HG03108 (cell line): ENCODE results near the gene PSG1.
"Not testable (repeated sequence)": the region's sequence is repeated elsewhere in the genome, so short reads cannot be mapped to it uniquely, and the experiment has no call there.

Experiments
- ATAC-seq: cut with Tn5 transposase; IDR thresholded peaks from one replicate; pipeline ENCODE4 v1.9.1; 2021; ENCODE audit warnings: moderate library complexity; ENCODE audit not compliant: unreplicated experiment

Gene PSG1

DNA sequence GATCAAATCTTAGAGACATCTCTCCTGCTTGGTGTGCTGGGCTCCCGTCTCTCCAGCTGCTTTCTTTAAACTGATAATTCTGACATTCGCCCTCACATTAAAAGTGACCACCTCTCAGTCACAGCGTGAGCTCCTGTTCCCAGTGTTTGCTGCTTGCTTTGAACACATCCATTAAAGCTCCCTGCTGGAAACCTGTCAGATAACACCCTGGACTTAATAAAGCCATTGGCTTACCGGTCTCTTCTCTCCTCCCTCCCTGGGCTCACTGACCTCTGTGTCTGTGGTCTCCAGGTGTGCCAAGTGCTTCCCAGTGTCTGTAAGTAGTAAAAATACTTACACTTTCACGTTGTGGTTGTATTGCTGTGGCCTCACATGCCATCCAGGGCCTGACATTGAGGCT lies 2.5 kb upstream of the PSG1 start:
- not testable (repeated sequence) for ATAC-seq

DNA sequence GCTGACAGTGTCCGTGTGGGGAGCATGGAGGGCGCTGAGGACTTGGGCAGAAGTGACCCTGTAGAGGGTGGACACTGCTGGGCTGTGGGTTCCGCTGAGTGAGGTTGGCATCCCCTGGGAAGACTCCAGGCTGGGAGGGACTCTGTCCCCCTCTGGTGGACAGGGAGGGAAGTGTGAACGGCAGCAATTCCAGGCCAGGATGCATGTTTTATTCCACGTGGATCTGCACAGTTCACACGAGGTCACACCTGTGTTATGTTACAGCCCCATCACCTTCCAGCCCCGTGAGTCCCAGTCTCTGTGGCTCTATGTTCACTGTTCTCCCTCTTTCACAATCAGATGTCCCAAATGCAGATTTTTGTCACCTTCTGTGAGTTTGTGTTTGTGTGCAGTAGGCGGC lies 1.8 kb upstream of the PSG1 start:
- ATAC-seq = not testable (repeated sequence)

DNA sequence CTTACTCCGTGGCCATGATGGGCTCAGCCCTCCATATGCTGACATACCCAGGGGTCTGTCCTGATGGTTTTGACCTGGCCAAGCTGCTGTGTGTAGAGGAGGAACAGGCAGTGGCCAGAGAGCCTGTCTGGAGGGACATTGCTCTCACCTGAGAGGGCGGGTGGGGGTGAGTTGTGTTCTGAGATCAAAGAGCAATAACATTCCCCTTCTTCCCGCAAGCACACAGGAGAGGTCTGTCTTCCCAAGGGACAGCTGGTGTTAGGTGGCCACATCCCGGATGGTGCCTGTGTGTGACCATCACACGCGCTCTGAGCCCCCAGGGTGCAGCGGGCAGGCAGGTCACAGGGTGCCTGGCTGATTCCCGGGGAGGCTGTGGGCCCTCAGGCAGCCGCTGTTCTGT lies 1.1 kb upstream of the PSG1 start:
- ATAC-seq = not testable (repeated sequence)

DNA sequence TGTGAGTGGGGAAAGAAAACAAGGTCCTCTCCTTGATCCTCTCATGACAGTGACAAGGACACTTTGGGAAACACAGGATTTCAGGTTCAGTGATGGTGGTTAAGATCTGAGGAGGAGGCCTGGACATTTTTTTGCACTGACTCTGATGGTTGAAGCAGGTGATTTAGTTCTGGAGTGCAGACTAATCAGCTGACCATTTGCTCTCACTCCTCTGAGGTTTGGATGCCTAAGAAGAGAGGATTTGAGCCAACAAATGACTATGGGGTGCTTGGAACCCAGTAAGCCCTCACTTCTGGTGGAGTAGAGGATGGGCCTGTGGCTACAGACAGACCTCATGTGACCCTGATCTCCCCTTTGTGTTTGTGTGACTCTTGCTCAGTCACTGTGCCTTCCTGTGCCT lies 2.9 kb downstream of the PSG1 start:
- not testable (repeated sequence) for ATAC-seq

DNA sequence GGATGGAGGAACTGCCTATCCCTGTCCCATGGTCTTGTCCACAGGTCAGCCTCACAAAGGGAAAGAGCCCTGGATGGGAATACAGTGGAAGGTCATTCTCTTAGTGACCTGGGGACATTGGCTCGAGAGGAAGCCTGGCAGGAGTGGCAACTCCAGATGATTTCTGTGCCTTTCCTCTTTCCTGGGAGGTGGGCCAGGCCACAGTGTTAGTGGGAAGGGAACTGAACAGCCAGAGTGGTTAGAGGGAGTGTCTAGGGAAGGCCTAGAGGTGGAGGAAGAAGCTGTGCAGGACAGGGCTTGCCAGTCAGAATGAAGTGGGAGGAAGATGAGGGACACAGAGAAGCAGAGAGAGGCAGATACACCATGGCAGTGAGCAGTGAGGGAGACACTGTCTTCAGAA lies 3.6 kb downstream of the PSG1 start:
- ATAC-seq = not testable (repeated sequence)

DNA sequence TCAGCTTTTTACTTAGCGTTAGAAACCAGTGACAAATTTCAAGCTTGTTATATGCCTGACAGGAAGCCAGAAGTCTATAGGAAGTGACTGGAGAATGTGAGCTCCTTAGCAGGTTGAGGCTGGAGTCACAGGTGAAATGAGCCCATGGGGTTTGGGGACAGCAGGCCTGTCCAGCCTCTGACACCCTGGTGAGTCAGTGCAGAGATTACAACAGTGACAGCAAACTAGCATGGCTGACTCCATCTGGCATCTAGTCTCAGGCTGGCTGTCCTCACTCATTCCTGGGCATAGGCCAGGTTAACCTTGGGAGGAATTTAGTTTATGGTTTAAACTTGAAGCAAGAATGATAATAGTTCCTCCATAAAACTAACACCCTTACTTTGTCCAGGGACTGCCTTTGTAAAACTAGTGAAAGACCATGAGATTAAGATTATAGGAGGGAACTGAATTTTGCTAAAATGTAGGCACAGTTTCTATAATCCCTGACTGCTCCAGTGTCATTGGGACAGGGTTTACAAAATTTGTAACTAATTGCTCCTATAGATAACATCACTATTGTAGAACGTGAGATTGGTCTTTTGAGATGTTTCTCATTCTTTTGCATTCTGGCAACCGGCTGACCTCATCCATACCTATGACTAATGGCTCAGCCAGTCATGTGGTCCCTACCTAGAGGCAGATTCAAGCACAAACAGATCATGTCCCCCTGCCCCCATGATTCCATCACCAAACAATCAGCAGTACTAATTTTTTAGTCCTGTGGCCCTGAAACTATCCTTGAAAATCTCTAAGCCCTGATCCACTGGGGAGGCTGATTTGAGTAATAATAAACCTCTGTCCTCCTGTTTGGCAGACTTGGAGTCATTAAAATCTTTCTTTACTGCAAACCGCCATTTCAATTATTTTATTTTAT lies 4.4 kb downstream of the PSG1 start:
- not testable (repeated sequence) for ATAC-seq

DNA sequence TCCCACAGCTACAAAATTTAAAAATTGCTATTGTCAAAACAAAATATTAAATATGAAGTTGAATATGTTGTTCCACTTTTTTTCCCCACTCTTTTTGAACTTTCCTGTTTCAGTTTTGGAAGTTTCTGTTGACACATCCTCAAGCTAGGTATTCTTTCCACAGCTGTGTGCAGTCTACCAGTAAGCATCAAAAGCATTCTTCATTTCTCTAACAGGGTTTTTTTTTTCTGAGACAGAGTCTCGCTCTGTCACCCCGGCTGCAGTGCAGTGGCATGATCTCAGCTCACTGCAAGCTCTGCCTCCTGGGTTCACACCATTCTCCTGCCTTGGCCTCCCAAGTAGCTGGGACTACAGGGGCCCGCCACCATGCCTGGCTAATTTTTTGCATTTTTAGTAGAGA lies 5.4 kb downstream of the PSG1 start:
- not testable (repeated sequence) for ATAC-seq

DNA sequence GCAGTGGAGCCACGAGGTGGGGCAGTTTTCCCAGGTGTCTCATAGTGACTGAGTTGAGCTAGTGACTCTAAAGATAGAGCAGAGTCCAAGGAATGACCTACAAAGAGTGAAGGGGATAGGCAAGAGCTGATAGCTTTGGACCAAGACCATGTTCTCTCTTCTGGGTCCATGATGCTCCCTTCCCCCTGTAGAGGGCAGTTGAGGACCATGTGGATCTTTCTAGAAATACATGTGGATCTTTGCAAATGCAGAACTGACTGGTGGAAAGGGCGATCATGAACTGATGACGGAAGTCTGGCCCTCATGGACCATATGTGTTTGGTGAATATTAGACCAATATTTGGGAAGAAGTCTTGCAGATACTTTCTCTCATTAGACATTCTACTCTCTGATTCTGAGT lies 6.9 kb downstream of the PSG1 start:
- ATAC-seq = no peak

DNA sequence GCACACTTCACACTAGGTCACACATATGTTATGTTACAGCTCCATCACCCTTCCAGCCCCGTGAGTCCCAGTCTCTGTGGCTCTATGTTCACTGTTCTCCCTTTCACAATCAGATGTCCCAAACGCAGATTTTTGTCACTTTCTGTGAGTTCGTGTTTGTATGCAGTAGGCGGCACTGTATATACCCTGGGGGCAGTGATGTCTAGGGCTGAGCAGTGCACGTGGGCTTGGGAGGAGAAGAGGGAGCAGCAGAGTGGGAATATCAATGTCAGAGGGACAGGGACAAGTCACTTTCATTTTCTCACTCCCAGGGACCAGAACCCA lies 22.0 kb downstream of the PSG1 start:
- no peak for ATAC-seq

DNA sequence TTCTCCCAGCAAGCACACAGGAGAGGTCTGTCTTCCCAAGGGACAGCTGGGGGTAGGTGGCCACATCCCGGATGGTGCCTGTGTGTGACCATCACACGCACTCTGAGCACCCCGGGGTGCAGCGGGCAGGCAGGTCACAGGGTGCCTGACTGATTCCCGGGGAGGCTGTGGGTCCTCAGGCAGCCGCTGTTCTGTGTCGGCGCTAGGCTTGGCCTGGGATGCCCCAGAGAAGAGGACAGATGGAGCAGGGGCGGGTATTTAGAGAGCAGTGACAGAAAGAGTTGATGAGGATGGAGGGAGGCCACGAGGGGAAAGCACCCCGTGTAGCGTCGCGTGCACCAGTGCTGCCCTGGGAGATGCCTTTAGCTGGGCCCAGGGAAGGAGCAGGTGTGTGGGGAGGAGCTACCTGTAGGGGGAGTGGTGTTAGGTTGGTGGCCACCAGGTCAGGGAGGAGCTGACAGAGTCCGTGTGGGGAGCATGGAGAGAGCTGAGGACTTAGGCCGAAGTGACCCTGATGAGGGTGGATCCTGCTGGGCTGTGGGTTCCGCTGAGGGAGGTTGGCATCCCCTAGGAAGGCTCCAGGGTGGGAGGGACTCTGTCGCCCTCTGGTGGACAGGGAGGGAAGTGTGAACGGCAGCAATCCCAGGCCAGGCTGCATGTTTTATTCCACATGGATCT lies 22.5 kb downstream of the PSG1 start:
- ATAC-seq = not testable (repeated sequence)

DNA sequence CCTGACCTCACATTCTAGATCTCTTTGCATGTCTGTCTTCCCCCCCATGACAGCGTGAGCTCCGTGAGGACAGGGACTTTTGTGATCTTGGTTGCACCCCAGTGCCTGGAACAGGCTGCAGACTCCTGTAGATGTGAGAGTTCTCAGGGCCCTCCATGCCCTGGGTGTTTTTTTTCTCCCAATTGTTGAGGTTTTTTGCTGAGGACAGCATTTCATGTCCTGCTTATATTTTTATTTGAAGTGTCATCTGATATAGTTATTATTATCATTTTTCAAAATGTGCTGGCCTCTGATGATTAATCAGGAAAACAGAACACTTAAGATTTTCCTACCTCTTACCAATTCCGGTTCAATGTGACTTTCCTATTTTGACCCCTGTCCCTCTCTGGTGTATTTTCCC lies 24.8 kb downstream of the PSG1 start:
- not testable (repeated sequence) for ATAC-seq

DNA sequence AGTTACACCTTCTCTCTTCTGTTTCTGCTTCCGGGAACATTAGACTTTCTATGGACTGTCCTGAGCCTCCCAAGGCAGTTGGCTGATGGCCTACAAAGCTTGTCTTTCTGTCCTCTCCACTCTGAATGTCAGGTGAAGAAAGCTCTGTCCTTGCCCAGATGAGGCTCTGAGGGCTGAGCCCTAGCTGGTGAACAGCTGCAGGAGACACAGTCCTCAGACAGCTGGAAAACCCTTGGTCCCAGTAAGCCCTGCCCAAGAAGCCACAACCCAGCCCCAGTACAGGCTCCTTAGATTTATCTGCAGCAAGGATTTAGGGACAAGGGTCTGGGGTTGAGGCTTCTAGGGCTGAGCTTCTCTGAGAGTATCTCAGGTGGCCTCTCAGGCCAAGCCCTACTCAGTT lies 26.3 kb downstream of the PSG1 start:
- not testable (repeated sequence) for ATAC-seq

DNA sequence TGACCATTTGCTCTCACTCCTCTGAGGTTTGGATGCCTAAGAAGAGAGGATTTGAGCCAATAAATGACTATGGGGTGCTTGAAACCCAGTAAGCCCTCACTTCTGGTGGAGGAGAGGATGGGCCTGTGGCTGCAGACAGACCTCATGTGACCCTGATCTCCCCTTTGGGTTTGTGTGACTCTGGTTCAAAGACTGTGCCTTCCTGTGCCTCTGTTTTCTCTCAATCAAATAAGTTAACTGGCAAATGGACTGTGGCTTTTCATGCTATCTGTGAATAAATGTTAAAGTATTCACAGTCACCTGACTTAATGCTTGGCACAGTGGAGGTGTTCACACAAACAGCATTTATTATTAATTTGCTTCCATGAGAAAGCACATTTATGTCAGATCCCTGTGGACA lies 26.7 kb downstream of the PSG1 start:
- not testable (repeated sequence) for ATAC-seq

DNA sequence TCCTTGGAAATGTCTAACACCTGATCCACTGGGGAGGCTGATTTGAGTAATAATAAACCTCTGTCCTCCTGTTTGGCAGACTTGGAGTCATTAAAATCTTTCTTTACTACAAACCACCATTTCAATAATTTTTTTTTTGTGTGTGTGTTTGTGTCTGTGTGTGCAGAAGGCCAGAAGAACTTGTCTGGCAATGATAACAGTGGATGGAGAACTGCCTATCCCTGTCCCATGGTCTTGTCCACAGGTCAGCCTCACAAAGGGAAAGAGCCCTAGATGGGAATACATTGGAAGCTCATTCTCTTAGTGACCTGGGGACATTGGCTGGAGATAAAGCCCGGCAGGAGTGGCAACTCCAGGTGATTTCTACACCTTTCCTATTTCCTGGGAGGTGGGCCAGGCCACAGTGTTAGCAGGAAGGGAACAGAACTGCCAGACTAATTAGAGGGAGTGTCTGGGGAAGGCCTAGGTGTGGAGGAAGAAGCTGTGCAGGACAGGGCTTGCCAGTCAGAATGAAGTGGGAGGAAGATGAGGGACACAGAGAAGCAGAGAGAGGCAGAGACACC lies 27.7 kb downstream of the PSG1 start:
- ATAC-seq = not testable (repeated sequence)

DNA sequence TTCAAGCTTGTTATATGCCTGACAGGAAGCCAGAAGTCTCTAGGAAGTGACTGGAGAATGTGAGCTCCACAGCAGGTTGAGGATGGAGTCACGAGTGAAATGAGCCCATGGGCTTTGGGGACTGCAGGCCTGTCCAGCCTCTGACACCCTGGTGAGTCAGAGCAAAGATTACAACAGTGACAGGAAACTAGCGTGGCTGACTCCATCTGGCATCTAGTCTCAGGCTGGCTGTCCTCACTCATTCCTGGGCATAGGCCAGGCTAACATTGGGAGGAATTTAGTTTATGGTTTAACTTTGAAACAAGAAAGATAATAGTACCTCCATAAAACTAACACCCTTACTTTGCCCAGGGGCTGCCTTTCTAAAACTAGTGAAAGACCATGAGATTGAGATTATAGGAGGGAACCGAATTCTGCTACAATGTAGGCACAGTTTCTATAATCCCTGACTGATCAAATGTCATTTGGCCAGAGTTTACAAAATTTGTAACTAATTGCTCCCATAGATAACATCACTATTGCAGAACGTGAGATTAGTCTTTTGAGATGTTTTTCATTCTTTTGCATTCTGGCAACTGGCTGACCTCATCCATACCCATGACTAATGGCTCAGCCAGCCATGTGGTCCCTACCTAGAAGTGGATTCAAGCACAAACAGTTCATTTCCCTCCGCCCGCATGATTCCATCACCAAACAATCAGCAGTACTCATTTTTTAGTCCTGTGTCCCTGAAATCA lies 28.4 kb downstream of the PSG1 start:
- no peak for ATAC-seq

DNA sequence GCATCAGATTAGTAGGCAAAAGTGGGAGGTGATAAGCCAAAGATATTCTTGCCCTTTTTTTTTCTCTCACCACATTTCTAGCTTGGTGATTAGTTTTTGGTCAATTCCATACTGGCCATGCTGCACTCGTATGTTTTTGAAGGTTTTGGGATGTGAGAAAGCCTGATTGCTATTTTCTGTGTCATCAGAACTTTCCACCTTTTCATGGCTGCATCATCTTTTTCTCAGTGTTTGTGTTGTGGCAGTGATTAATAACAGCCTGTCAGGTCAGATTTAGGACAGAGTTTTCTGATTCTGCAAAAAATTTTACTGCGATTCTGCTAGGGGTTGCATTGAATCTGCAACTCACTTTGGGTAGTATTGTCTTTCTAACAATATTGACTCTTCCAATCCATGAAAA lies 32.9 kb downstream of the PSG1 start:
- ATAC-seq = no peak

DNA sequence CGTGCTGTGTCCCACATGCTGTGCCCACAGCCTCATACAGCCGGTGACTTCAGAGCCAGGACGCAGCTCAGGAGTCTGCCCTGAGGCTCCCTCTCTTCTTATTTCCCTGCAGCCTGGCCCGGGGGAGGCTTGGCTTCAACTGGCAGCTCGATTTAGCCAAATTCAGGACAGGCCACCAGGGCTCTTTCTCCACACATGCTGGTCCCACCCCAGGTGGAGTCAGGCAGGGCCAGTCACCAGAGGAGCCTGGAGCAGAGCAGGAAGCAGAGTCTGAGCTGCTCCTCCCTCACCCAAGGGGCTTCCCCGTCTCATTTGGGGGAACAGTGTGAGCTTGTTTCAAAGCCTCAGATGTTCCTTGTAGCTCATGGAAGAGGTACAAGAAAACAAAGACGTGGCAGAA lies 35.9 kb downstream of the PSG1 start:
- not testable (repeated sequence) for ATAC-seq

DNA sequence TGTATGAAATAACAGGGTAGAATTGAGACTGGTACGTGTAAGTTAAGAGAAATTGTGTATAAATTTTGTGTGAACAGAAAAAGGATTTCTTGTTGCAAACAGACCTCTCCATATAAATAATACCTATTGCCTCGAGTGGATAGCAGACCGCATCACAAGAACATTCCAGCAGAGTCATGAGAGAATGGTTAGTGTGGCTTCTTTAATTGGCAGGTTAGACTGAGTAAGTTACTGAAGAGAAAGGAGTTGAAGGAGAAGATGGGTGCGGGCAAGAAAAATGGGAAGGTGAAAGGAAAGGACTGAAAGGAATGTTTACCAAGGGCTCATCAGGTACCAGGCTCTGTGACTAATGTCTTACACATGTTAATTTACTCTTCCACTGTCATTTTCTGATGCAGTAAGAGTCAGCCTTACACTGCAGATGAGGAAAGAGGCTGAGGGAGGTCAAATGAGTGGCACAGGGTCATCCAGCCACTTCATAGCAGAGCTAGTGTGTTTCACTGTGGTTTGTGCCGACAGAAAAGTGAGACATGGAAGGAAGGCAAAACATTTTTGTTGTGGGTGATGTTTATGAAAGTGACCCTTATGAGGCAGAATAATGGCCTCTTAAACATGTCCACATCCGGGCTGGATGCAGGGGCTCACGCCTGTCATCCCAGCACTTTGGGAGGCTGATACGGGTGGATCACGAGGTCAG lies 46.6 kb downstream of the PSG1 start:
- not testable (repeated sequence) for ATAC-seq

DNA sequence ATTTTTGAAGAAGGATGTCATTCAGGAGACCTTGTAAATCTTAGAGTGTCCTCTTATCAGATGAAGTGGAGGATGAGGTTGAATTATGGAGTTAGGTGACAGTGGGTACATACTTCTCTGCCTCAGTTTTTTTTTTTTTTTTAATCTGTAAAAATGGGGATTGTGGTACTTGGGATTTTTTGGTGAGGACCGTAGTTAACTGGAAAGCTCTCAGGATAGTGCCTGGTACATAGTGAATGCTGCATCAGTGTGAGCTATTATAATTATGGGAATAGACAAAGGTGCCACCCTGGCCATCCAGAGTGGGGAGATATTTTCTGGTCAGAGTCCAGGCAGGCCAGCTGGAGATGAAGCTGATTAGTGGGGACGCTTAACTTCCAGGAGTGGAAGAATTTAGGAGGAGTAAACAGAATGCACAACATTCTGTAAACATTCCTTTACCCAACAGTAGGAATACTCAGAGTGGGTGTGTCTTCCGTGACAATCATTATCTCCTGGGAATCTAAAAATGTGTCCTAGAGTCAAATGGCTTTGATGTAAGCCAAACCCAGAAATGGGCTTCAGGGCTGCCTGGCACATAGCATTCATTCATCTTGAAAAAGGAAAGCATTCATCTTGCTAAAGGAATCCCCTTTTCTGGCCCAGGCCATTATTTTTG lies 47.4 kb downstream of the PSG1 start:
- not testable (repeated sequence) for ATAC-seq
